Measurements from ENCODE around the gene NDUFC1.

Gene NDUFC1

GRCh38 chr4:139242511-139243051 is 59.7 kb downstream of the NDUFC1 start:
- Histone ChIP-seq H3K27me3 (ENCODE audit: control insufficient read depth, insufficient read depth, low read length) (no peaks in the 10 kb centered on the region), H3K9ac (ENCODE audit: low read depth, low read length) (no peak overlapping the region), H3K4me3 (ENCODE audit: low read depth, low read length) (no peak overlapping the region), H3K36me3 (ENCODE audit: control insufficient read depth, insufficient read depth, low read length) (no peaks in the 10 kb centered on the region), H3K9me3 (ENCODE audit: control insufficient read depth, insufficient read depth, low read length) (peaks cover 5% of the 10 kb centered on the region), H3K4me1 (ENCODE audit: control insufficient read depth, insufficient read depth, low read length) (peaks cover 19% of the 10 kb centered on the region)

- Histone ChIP-seq H3K36me3 (ENCODE audit: control insufficient read depth, insufficient read depth, low read length) (no peaks in the 10 kb centered on the region), H3K4me3 (ENCODE audit: low read depth, low read length) (peak overlapping the region; percentile 30), H3K27me3 (ENCODE audit: control insufficient read depth, insufficient read depth, low read length) (no peaks in the 10 kb centered on the region), H3K9ac (ENCODE audit: low read depth, low read length) (no peak overlapping the region), H3K9me3 (ENCODE audit: control insufficient read depth, insufficient read depth, low read length) (peaks cover 5% of the 10 kb centered on the region), H3K4me1 (ENCODE audit: control insufficient read depth, insufficient read depth, low read length) (peaks cover 19% of the 10 kb centered on the region)
Observed at GRCh38 chr4:139241784-139242151, 60.5 kb downstream of the NDUFC1 start.

- Histone ChIP-seq H3K36me3 (ENCODE audit: control insufficient read depth, insufficient read depth, low read length) (no peaks in the 10 kb centered on the region), H3K9ac (ENCODE audit: low read depth, low read length) (peak overlapping the region; percentile 4), H3K27me3 (ENCODE audit: control insufficient read depth, insufficient read depth, low read length) (no peaks in the 10 kb centered on the region), H3K9me3 (ENCODE audit: control insufficient read depth, insufficient read depth, low read length) (peaks cover 5% of the 10 kb centered on the region), H3K4me3 (ENCODE audit: low read depth, low read length) (peak overlapping the region; percentile 30), H3K4me1 (ENCODE audit: control insufficient read depth, insufficient read depth, low read length) (peaks cover 19% of the 10 kb centered on the region)
Observed at GRCh38 chr4:139241086-139241783, 61.0 kb downstream of the NDUFC1 start.
